ENCODE measurements around the gene ZFP36L1.

The ZFP36L1 gene

GRCh38 chr14:68796418-68797101, 3.7 kb upstream of the ZFP36L1 start:
- ChIA-PET CTCF (interaction anchor here (0.6 to 1.0 kb wide), 3 partner anchors 9 to 388 kb away, joined by 3 read pairs; no protein-coding TSS in a partner anchor), POLR2A (interaction anchor here (1.0 to 3.3 kb wide), 6 partner anchors 10 to 132 kb away, joined by 3 to 31 read pairs (median 6); no protein-coding TSS in a partner anchor)
- TF ChIP-seq FOXA1 (IDR thresholded peaks at IDR 0.05) (no peak), ARNT (IDR thresholded peaks at IDR 0.05) (no peak), CTBP1 (IDR thresholded peaks at IDR 0.05; ENCODE audit: borderline replicate concordance) (no peak), SUZ12 (IDR thresholded peaks at IDR 0.05) (no peak), LEF1 (IDR thresholded peaks at IDR 0.05; ENCODE audit: borderline replicate concordance) (0 out of 2 replicates have a peak, but pooled peaks have one; percentile 9), FOXM1 (IDR thresholded peaks at IDR 0.05; ENCODE audit: borderline replicate concordance) (no peak)
- TF ChIP-seq, protein P1, sequence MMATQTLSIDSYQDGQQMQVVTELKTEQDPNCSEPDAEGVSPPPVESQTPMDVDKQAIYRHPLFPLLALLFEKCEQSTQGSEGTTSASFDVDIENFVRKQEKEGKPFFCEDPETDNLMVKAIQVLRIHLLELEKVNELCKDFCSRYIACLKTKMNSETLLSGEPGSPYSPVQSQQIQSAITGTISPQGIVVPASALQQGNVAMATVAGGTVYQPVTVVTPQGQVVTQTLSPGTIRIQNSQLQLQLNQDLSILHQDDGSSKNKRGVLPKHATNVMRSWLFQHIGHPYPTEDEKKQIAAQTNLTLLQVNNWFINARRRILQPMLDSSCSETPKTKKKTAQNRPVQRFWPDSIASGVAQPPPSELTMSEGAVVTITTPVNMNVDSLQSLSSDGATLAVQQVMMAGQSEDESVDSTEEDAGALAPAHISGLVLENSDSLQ (IDR thresholded peaks at IDR 0.05): no peak
- DNase-seq (ENCODE audit: extremely low spot score): no peak

- peak; percentile 79 for DNase-seq (ENCODE audit: extremely low spot score)
- CTCF ChIA-PET: interaction anchor here (0.8 to 1.0 kb wide), 2 partner anchors 18 to 862 kb away, joined by 3 read pairs; no protein-coding TSS in a partner anchor
- no peak for TF ChIP-seq TARDBP (IDR thresholded peaks at IDR 0.05)
- TF ChIP-seq ZNF384 (IDR thresholded peaks at IDR 0.05): no peak
- no peak for TF ChIP-seq NFRKB (IDR thresholded peaks at IDR 0.05)
- no peak; the same call in 1 of the 2 replicates for TF ChIP-seq FOXM1 (IDR thresholded peaks at IDR 0.05; ENCODE audit: borderline replicate concordance)
- no peak for TF ChIP-seq FOXA1 (IDR thresholded peaks at IDR 0.05)
- TF ChIP-seq L3MBTL2 (conservative IDR thresholded peaks at IDR 0.05): peak; percentile 44
- TF ChIP-seq SP1 (IDR thresholded peaks at IDR 0.05): no peak
- 0 out of 2 replicates have a peak, but pooled peaks have one; percentile 21 for TF ChIP-seq CTBP1 (IDR thresholded peaks at IDR 0.05; ENCODE audit: borderline replicate concordance)
- TF ChIP-seq LEF1 (IDR thresholded peaks at IDR 0.05; ENCODE audit: borderline replicate concordance): no peak
- TF ChIP-seq HDGF (IDR thresholded peaks at IDR 0.05; ENCODE audit: borderline replicate concordance): no peak
- TF ChIP-seq, protein P1 (IDR thresholded peaks at IDR 0.05): no peak
- no peak for TF ChIP-seq FOXK2 (IDR thresholded peaks at IDR 0.05)
- TF ChIP-seq BHLHE40 (IDR thresholded peaks at IDR 0.05; ENCODE audit: borderline replicate concordance): no peak
- peak; percentile 68; the same call in 1 of the 2 replicates for TF ChIP-seq ELF4 (IDR thresholded peaks at IDR 0.05)
- no peak for TF ChIP-seq SUZ12 (IDR thresholded peaks at IDR 0.05)
- TF ChIP-seq ARNT (IDR thresholded peaks at IDR 0.05): no peak
- POLR2A ChIA-PET: interaction anchor here (0.7 to 3.3 kb wide), 13 partner anchors 11 to 706 kb away, joined by 3 to 31 read pairs (median 3); no protein-coding TSS in a partner anchor
Observed at GRCh38 chr14:68795597-68796417, 2.9 kb upstream of the ZFP36L1 start.

DNA sequence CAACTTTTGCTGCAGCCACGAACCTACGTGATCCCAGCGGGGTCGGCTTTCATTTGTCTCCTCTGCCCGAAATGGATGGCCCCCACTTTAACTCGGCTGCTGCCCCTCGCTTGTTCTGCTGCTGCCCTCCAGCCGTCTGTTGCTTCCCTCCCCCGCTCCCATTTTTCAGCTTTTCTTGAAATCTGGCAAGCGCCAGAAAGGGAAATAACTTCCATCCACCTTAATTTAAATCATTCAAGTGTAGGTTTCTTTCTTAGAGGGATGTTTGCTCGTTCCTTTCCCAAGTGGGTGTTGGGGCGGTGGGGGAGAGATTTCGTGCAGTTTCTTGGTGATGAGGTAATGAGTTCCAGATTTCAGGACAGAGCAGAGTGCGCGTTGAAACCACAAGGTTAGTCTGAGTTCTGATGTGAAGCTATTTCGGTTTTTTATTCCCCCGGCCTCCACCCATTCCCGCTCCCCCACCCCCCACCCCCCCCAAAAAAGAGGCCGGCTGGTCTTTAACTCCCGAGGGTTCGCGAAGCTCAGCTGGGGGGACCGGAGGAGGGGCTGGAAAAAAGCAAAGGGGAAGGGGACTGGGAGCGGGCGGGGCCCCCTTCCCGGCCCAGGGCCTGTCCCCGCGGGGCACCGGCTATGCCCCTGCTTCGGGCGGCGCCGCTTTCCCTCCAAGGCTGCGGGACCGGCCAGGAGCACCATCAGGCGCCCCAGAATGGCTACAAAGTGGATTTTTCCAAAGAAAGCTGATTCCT, 2.2 kb upstream of the ZFP36L1 start:
- POLR2A ChIA-PET: interaction anchor here (0.6 to 3.3 kb wide), 12 partner anchors 11 to 706 kb away, joined by 3 to 31 read pairs (median 3); no protein-coding TSS in a partner anchor
- no peak for TF ChIP-seq NFRKB (IDR thresholded peaks at IDR 0.05)
- no peak for TF ChIP-seq FOXA1 (IDR thresholded peaks at IDR 0.05)
- no peak for TF ChIP-seq TARDBP (IDR thresholded peaks at IDR 0.05)
- TF ChIP-seq CTBP1 (IDR thresholded peaks at IDR 0.05; ENCODE audit: borderline replicate concordance): no peak
- no peak for TF ChIP-seq L3MBTL2 (conservative IDR thresholded peaks at IDR 0.05)
- TF ChIP-seq FOXM1 (IDR thresholded peaks at IDR 0.05; ENCODE audit: borderline replicate concordance): no peak
- TF ChIP-seq HDGF (IDR thresholded peaks at IDR 0.05; ENCODE audit: borderline replicate concordance): no peak
- no peak for TF ChIP-seq ARNT (IDR thresholded peaks at IDR 0.05)
- no peak for TF ChIP-seq FOXK2 (IDR thresholded peaks at IDR 0.05)
- TF ChIP-seq LEF1 (IDR thresholded peaks at IDR 0.05; ENCODE audit: borderline replicate concordance): no peak
- TF ChIP-seq ELF4 (IDR thresholded peaks at IDR 0.05): no peak
- TF ChIP-seq SP1 (IDR thresholded peaks at IDR 0.05): no peak
- TF ChIP-seq, protein P1 (IDR thresholded peaks at IDR 0.05): no peak
- TF ChIP-seq ZNF384 (IDR thresholded peaks at IDR 0.05): no peak
- TF ChIP-seq SUZ12 (IDR thresholded peaks at IDR 0.05): no peak
- peak; percentile 37 for DNase-seq (ENCODE audit: extremely low spot score)
- CTCF ChIA-PET: interaction anchor here (0.8 kb wide), 1 partner anchor 861 kb away, joined by 3 read pairs; no protein-coding TSS in a partner anchor

DNA sequence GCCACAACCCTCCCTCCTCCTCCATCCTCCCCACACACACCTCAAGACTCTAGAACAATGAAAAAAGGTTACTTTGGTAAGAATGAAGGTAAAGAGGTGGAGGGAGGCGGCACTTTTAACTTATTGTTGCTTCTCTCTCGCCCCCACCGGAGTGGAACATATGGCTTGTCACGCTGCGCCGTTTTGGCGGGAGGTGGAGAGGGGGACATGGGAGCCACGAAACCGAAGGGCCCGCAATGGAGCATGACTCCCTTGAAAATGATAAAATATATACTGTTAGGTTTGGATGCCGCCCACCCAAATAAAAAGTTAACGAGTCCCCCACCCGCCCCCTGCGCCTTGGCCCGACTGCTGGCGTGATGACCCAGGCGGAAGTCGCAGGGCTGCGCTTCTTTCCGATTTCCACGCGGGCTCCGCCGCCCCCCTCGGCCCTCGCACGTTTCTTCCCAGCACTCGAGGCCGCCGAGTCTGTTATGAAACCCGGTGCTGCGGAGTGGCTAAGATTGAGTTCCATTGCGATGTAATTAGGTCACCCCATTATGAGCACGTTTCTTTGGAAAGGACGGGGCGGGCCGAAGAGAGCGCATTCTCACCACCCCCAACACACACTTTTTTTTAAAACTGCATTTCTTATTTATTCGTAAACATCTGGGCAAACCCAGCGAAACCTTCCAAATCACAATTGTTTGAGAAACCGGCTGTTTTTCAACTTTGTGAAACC, 1.4 kb upstream of the ZFP36L1 start:
- TF ChIP-seq L3MBTL2 (conservative IDR thresholded peaks at IDR 0.05) (peak; percentile 89), FOXA1 (IDR thresholded peaks at IDR 0.05) (no peak), BHLHE40 (IDR thresholded peaks at IDR 0.05; ENCODE audit: borderline replicate concordance) (no peak), FOXM1 (IDR thresholded peaks at IDR 0.05; ENCODE audit: borderline replicate concordance) (no peak), SUZ12 (IDR thresholded peaks at IDR 0.05) (no peak), HDGF (IDR thresholded peaks at IDR 0.05; ENCODE audit: borderline replicate concordance) (no peak), ELF4 (IDR thresholded peaks at IDR 0.05) (no peak)
- POLR2A ChIA-PET: interaction anchor here (0.6 to 3.3 kb wide), 4 partner anchors 13 to 206 kb away, joined by 3 to 31 read pairs (median 3); no protein-coding TSS in a partner anchor

More for the DNA sequence above, 1.4 kb upstream of the ZFP36L1 start:
- peak; percentile 31 for DNase-seq (ENCODE audit: extremely low spot score)
- CTCF ChIA-PET: no interaction called here

All from HEK293T (cell line).